Ishikawa (cell line): ENCODE data around the gene CFD.

ENCODE experiments used
- CEBPB ChIP-seq: IDR thresholded peaks from 2 replicates; pipeline ENCODE4 v1.6.1; 2012
- CREB1 ChIP-seq: IDR thresholded peaks from 2 replicates; pipeline ENCODE4 v1.6.1; 2012; ENCODE audit warnings: low read depth
- EGR1 ChIP-seq: IDR thresholded peaks from 2 replicates; pipeline ENCODE4 v1.6.1; 2012
- EP300 ChIP-seq: IDR thresholded peaks from 2 replicates; pipeline ENCODE4 v1.6.1; 2012; ENCODE audit warnings: borderline replicate concordance
- FOXM1 ChIP-seq: IDR thresholded peaks from 2 replicates; pipeline ENCODE4 v1.6.1; 2012; ENCODE audit warnings: low read depth, borderline replicate concordance
- MAX ChIP-seq: IDR thresholded peaks from 2 replicates; pipeline ENCODE4 v1.6.1; 2012
- NFIC ChIP-seq: IDR thresholded peaks from 2 replicates; pipeline ENCODE4 v1.6.1; 2012
- RAD21 ChIP-seq: IDR thresholded peaks from 2 replicates; pipeline ENCODE4 v1.6.1; 2012; ENCODE audit warnings: low read depth
- REST ChIP-seq: IDR thresholded peaks from 2 replicates; pipeline ENCODE4 v1.6.1; 2012; ENCODE audit warnings: low read depth, mild to moderate bottlenecking
- TAF1 ChIP-seq: IDR thresholded peaks from 2 replicates; pipeline ENCODE4 v1.6.1; 2012; ENCODE audit warnings: low read depth, mild to moderate bottlenecking
- TCF12 ChIP-seq: IDR thresholded peaks from 2 replicates; pipeline ENCODE4 v1.6.1; 2012; ENCODE audit warnings: low read depth
- TEAD4 ChIP-seq: IDR thresholded peaks from 2 replicates; pipeline ENCODE4 v1.6.1; 2012
- USF1 ChIP-seq: IDR thresholded peaks from 2 replicates; pipeline ENCODE4 v1.6.1; 2012
- YY1 ChIP-seq: IDR thresholded peaks from 2 replicates; pipeline ENCODE4 v1.6.1; 2012; ENCODE audit warnings: low read depth
- ZBTB7A ChIP-seq: IDR thresholded peaks from 2 replicates; pipeline ENCODE4 v1.6.1; 2012; ENCODE audit warnings: low read depth

Gene CFD

GRCh38 chr19:850221-850978 is 9.1 kb upstream of the CFD start:
- peak; percentile 68 for TF ChIP-seq YY1
- TF ChIP-seq FOXM1: peak; percentile 74; the same call in 1 of the 2 replicates
- TF ChIP-seq ZBTB7A: peak; percentile 55; the same call in 1 of the 2 replicates
- peak; percentile 5; the same call in 1 of the 2 replicates for TF ChIP-seq RAD21
- peak; percentile 98 for TF ChIP-seq TCF12
- TF ChIP-seq NFIC: peak; percentile 98
- peak; percentile 92 for TF ChIP-seq CEBPB
- TF ChIP-seq TAF1: no peak
- peak; percentile 54 for TF ChIP-seq MAX
- TF ChIP-seq EGR1: no peak
- TF ChIP-seq CREB1: no peak
- no peak for TF ChIP-seq USF1
- TF ChIP-seq EP300: peak; percentile 96
- TF ChIP-seq REST: no peak
- peak; percentile 85 for TF ChIP-seq TEAD4

GRCh38 chr19:850979-851335 is 8.5 kb upstream of the CFD start:
- TF ChIP-seq CREB1 (no peak), YY1 (no peak), USF1 (no peak), MAX (no peak), TEAD4 (no peak), NFIC (no peak), REST (no peak)

GRCh38 chr19:852136-853013 is 7.1 kb upstream of the CFD start, which contains the start of gene ELANE:
Gene ELANE, plus strand, starts transcription at chr19:852303. Its CDS starts 26 bp downstream, at chr19:852329.
- TF ChIP-seq YY1: no peak
- peak; percentile 65; the same call in 1 of the 2 replicates for TF ChIP-seq ZBTB7A
- TF ChIP-seq CREB1: no peak

- TF ChIP-seq TEAD4 (no peak), TAF1 (no peak), NFIC (no peak), ZBTB7A (no peak; the same call in 1 of the 2 replicates), CREB1 (no peak), CEBPB (no peak), REST (no peak), RAD21 (no peak), YY1 (no peak), TCF12 (no peak), USF1 (no peak), EGR1 (no peak), EP300 (no peak)
These were observed 6.4 kb upstream of the CFD start for GRCh38 chr19:853014-853585.
